ENCODE data around the gene HEPN1.

DNA sequence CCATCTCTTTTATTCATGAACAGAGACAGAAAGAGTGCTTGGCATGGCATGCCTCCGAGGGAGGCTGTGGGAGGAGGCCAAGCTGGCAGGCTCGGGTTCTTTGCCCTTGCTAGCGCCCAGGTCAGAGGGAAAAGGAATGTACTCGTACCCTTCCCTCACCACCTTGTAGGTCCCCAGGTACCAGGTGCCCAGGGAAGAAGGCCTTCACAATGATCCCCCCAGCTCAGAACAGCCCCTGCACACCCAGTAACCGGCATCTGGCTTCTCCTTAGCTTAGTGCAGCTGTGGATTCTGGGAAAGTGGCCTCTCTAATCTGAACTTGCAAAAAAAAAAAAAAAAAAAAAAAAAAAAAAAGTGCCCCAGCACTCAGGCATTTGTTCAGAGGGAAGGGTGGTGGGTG, 1.3 kb downstream of the HEPN1 start:
- TF ChIP-seq, protein P1, sequence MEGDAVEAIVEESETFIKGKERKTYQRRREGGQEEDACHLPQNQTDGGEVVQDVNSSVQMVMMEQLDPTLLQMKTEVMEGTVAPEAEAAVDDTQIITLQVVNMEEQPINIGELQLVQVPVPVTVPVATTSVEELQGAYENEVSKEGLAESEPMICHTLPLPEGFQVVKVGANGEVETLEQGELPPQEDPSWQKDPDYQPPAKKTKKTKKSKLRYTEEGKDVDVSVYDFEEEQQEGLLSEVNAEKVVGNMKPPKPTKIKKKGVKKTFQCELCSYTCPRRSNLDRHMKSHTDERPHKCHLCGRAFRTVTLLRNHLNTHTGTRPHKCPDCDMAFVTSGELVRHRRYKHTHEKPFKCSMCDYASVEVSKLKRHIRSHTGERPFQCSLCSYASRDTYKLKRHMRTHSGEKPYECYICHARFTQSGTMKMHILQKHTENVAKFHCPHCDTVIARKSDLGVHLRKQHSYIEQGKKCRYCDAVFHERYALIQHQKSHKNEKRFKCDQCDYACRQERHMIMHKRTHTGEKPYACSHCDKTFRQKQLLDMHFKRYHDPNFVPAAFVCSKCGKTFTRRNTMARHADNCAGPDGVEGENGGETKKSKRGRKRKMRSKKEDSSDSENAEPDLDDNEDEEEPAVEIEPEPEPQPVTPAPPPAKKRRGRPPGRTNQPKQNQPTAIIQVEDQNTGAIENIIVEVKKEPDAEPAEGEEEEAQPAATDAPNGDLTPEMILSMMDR (IDR thresholded peaks at IDR 0.05; ENCODE audit: poor library complexity, severe bottlenecking): no peak
- TF ChIP-seq, protein P2, sequence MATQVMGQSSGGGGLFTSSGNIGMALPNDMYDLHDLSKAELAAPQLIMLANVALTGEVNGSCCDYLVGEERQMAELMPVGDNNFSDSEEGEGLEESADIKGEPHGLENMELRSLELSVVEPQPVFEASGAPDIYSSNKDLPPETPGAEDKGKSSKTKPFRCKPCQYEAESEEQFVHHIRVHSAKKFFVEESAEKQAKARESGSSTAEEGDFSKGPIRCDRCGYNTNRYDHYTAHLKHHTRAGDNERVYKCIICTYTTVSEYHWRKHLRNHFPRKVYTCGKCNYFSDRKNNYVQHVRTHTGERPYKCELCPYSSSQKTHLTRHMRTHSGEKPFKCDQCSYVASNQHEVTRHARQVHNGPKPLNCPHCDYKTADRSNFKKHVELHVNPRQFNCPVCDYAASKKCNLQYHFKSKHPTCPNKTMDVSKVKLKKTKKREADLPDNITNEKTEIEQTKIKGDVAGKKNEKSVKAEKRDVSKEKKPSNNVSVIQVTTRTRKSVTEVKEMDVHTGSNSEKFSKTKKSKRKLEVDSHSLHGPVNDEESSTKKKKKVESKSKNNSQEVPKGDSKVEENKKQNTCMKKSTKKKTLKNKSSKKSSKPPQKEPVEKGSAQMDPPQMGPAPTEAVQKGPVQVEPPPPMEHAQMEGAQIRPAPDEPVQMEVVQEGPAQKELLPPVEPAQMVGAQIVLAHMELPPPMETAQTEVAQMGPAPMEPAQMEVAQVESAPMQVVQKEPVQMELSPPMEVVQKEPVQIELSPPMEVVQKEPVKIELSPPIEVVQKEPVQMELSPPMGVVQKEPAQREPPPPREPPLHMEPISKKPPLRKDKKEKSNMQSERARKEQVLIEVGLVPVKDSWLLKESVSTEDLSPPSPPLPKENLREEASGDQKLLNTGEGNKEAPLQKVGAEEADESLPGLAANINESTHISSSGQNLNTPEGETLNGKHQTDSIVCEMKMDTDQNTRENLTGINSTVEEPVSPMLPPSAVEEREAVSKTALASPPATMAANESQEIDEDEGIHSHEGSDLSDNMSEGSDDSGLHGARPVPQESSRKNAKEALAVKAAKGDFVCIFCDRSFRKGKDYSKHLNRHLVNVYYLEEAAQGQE (IDR thresholded peaks at IDR 0.05; ENCODE audit: borderline replicate concordance): no peak
- no peak for TF ChIP-seq EP300 (conservative IDR thresholded peaks at IDR 0.05; ENCODE audit: poor library complexity, severe bottlenecking)
- no peak for TF ChIP-seq RAD21 (conservative IDR thresholded peaks at IDR 0.05)
